DOHH2 (cell line): ENCODE results near the gene GALNT15.

Source experiments
- H3F3A ChIP-seq: fragments of 200-600 bp; sonication (generic), shearing (Covaris generic); 2 replicates; pipeline ENCODE4 v1.6.0; 2016; ENCODE audit warnings: antibody characterized with exemption, mild to moderate bottlenecking; ENCODE audit not compliant: control insufficient read depth, insufficient read depth
- H3K27ac ChIP-seq: fragments of 200-600 bp; sonication (generic); 2 replicates; pipeline ENCODE4 v1.5.1; 2014; ENCODE audit warnings: low read depth, mild to moderate bottlenecking, low read length, moderate library complexity
- H3K27me3 ChIP-seq: fragments of 200-600 bp; sonication (generic); 2 replicates; pipeline ENCODE4 v1.6.1; 2014; ENCODE audit warnings: mild to moderate bottlenecking, low read length, mixed read lengths; ENCODE audit not compliant: control insufficient read depth
- H3K36me3 ChIP-seq: fragments of 200-600 bp; sonication (generic); 2 replicates; pipeline ENCODE4 v1.6.1; 2014; ENCODE audit warnings: mild to moderate bottlenecking, low read length, moderate library complexity, mixed read lengths; ENCODE audit not compliant: control insufficient read depth
- H3K4me1 ChIP-seq: fragments of 200-600 bp; sonication (generic); 2 replicates; pipeline ENCODE4 v1.6.1; 2014; ENCODE audit warnings: mild to moderate bottlenecking, low read length, mixed read lengths; ENCODE audit not compliant: control insufficient read depth
- H3K4me2 ChIP-seq: fragments of 200-600 bp; sonication (generic); 2 replicates; pipeline ENCODE4 v1.6.0; 2014; ENCODE audit warnings: mild to moderate bottlenecking, low read length, moderate library complexity
- H3K4me3 ChIP-seq: fragments of 200-600 bp; sonication (generic); 2 replicates; pipeline ENCODE4 v1.5.1; 2014; ENCODE audit warnings: mild to moderate bottlenecking, low read length, mixed read lengths
- H3K79me2 ChIP-seq: fragments of 200-600 bp; sonication (generic); 2 replicates; pipeline ENCODE4 v1.6.1; 2014; ENCODE audit warnings: mild to moderate bottlenecking, low read length, mixed read lengths; ENCODE audit not compliant: control insufficient read depth
- H3K9me2 ChIP-seq: fragments of 200-600 bp; sonication (generic); replicated peaks from 2 replicates; pipeline ENCODE4 v1.6.1; 2014; ENCODE audit warnings: mild to moderate bottlenecking, low read length, mixed read lengths; ENCODE audit not compliant: control insufficient read depth
- H3K9me3 ChIP-seq: fragments of 200-600 bp; sonication (generic); 2 replicates; pipeline ENCODE4 v1.6.1; 2014; ENCODE audit warnings: antibody characterized with exemption, low read length, mixed read lengths; ENCODE audit not compliant: control insufficient read depth, insufficient read depth
- H4K20me1 ChIP-seq: fragments of 200-600 bp; sonication (generic); 2 replicates; pipeline ENCODE4 v1.6.0; 2014; ENCODE audit warnings: low read depth, mild to moderate bottlenecking, antibody characterized with exemption, low read length, moderate library complexity; ENCODE audit not compliant: control insufficient read depth, insufficient read depth
- CTCF ChIP-seq: fragments of 200-600 bp; sonication (generic); IDR thresholded peaks from one replicate; pipeline ENCODE4 v1.5.1; 2014; ENCODE audit warnings: antibody characterized with exemption, mild to moderate bottlenecking, low read depth, low read length; ENCODE audit not compliant: poor library complexity, severe bottlenecking
- EZH2phosphoT487 ChIP-seq: fragments of 200-600 bp; sonication (generic); IDR thresholded peaks from 2 replicates; pipeline ENCODE4 v1.6.1; 2017; ENCODE audit warnings: borderline replicate concordance, mild to moderate bottlenecking, antibody characterized with exemption, low read length, moderate library complexity, mixed read lengths

The GALNT15 gene

DNA sequence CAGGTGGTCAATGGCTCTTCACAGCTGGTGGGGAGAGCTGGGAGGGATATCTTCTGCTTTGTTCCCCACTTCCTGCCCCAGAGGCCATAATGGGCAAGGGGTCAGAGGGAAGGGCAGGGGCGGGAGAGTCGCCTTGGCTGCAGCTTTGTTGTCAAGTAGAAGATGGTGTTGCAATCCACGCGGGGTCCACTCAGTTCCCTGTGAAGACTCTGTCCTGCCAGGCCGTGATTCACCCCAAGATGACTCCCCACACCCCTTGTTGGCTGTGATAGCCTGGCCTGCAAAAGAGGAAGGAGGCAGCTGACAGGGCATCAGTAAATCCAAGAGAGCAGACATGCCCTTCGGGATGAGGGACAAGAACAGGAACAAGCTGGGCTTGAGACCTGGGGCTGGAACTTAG lies 6.9 kb downstream of the GALNT15 start:
- no peaks in the 10 kb centered on the region for H3K79me2 ChIP-seq
- H3K9me3 ChIP-seq: no peaks in the 10 kb centered on the region
- no peak for TF ChIP-seq EZH2phosphoT487
- no peak for TF ChIP-seq CTCF
- no peaks in the 10 kb centered on the region for H3K9me2 ChIP-seq
- no peak overlapping the region for H3K4me3 ChIP-seq
- peaks cover 7% of the 10 kb centered on the region; the same call in 1 of the 2 replicates for H3K27me3 ChIP-seq
- no peaks in the 10 kb centered on the region for H3K36me3 ChIP-seq
- no peaks in the 10 kb centered on the region for H4K20me1 ChIP-seq
- no peaks in the 10 kb centered on the region for H3K4me1 ChIP-seq
- H3K4me2 ChIP-seq: no peak overlapping the region
- H3K27ac ChIP-seq: no peak overlapping the region
- no peaks in the 10 kb centered on the region for H3F3A ChIP-seq

GRCh38 chr3:16182183-16182582 lies 7.7 kb downstream of the GALNT15 start:
- Histone ChIP-seq H3K36me3 (no peaks in the 10 kb centered on the region), H3K79me2 (no peaks in the 10 kb centered on the region), H3K9me3 (no peaks in the 10 kb centered on the region), H3K4me3 (no peak overlapping the region), H3K27ac (no peak overlapping the region), H3K4me1 (no peaks in the 10 kb centered on the region), H4K20me1 (no peaks in the 10 kb centered on the region), H3K4me2 (no peak overlapping the region), H3F3A (no peaks in the 10 kb centered on the region), H3K9me2 (no peaks in the 10 kb centered on the region), H3K27me3 (peaks cover 7% of the 10 kb centered on the region; the same call in 1 of the 2 replicates)
- TF ChIP-seq EZH2phosphoT487 (no peak), CTCF (no peak)

GRCh38 chr3:16182612-16183011 lies 8.1 kb downstream of the GALNT15 start:
- Histone ChIP-seq H3K4me3 (no peak overlapping the region), H3K27me3 (peaks cover 7% of the 10 kb centered on the region; the same call in 1 of the 2 replicates), H3F3A (no peaks in the 10 kb centered on the region), H3K9me3 (no peaks in the 10 kb centered on the region), H3K4me2 (no peak overlapping the region), H3K4me1 (no peaks in the 10 kb centered on the region), H3K27ac (no peak overlapping the region), H3K79me2 (no peaks in the 10 kb centered on the region), H4K20me1 (no peaks in the 10 kb centered on the region), H3K9me2 (no peaks in the 10 kb centered on the region), H3K36me3 (no peaks in the 10 kb centered on the region)
- no peak for TF ChIP-seq EZH2phosphoT487
- no peak for TF ChIP-seq CTCF

DNA sequence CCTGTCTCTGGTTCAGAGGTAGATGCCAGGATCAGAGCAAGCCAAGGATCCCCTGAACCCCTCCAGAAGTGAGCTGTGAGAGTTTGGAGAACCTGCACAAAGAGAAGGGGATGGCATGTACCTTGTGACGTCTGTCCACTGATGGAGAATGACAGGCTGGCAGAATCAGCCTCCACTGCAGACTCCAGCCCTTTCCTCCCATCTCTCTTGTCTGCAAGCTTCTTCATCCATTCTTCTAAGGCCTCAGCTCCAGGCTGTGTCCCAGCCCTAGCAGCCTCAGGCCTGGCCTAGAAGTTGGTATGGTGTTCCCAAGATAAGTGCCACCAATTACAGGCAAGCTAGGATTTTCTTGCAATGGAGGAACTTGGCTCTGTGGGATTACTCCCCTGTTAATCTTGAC lies 8.6 kb downstream of the GALNT15 start:
- no peaks in the 10 kb centered on the region for H3K9me2 ChIP-seq
- H3K27ac ChIP-seq: no peak overlapping the region
- no peaks in the 10 kb centered on the region for H3K79me2 ChIP-seq
- no peak overlapping the region for H3K4me2 ChIP-seq
- H3K27me3 ChIP-seq: peaks cover 3% of the 10 kb centered on the region; the same call in 1 of the 2 replicates
- no peaks in the 10 kb centered on the region for H3K9me3 ChIP-seq
- H4K20me1 ChIP-seq: no peaks in the 10 kb centered on the region
- H3K36me3 ChIP-seq: no peaks in the 10 kb centered on the region
- no peaks in the 10 kb centered on the region for H3K4me1 ChIP-seq
- TF ChIP-seq CTCF (no peak), EZH2phosphoT487 (no peak)
- no peak overlapping the region for H3K4me3 ChIP-seq
- H3F3A ChIP-seq: no peaks in the 10 kb centered on the region
